HCT116 (cell line): ENCODE data around the gene WDPCP.

Source experiments
- CTCF ChIP-seq, 3 experiments: fragments of 200-600 bp in 1 of 3; sonication (generic) in 1 of 3; IDR thresholded peaks in 2 of 3; conservative IDR thresholded peaks in 1 of 3; 2 replicates each; pipeline ENCODE4 v1.5.1; 2012 to 2017; ENCODE audit warnings: low read depth in 2 of 3, low read length in 2 of 3, antibody characterized with exemption in 1 of 3, borderline replicate concordance in 1 of 3, control low read depth in 1 of 3, mild to moderate bottlenecking in 1 of 3, mixed read lengths in 1 of 3, mixed run types in 1 of 3, moderate library complexity in 1 of 3; ENCODE audit not compliant: insufficient read depth in 1 of 3
- EGR1 ChIP-seq: IDR thresholded peaks from 2 replicates; pipeline ENCODE4 v1.6.1; 2012; ENCODE audit warnings: low read depth
- POLR2AphosphoS5 ChIP-seq: IDR thresholded peaks from 2 replicates; pipeline ENCODE4 v1.6.1; 2011; ENCODE audit warnings: mild to moderate bottlenecking, low read depth, low read length, moderate library complexity
- ZFX ChIP-seq: fragments of 450-650 bp; IDR thresholded peaks from 2 replicates; pipeline ENCODE4 v1.6.1; 2017
- TF ChIP-seq, protein P1 (sequence below): IDR thresholded peaks from 2 replicates; pipeline ENCODE4 v1.6.1; 2012

DNA sequence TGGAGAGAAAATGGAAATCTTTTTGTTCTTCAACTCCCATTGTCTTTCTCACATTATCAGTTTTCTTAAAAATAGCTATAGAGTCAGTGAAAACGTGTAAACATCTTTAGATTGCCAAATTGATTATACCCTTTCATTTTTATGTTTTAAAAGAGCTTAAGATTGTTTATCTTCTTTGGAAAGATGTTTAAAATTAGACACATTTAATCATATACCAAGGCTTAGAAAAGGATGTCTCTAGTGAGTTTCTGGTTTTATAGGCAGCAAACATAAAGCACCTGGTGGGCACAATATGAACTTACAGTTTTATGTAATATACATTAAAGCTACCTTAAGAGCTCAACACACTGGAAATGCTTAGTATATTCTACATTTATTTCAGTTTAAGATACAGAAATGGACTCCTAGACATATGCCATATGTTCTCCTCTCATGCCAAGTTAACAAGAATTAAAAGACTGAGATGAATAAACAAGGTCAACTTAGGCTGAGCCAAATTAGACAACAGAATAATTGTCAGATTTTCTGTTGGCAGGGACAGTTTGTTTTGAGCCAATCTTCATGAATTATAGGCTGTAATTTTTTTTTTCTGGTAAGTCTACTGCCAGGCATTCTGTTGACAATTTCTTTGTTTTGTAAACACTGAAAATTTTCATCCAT lies 425.0 kb downstream of the WDPCP start:
- TF ChIP-seq EGR1 (no peak), ZFX (no peak), CTCF (IDR thresholded peaks at IDR 0.05 in 2 of 3, conservative IDR thresholded peaks at IDR 0.05 in 1 of 3; ENCODE audit: borderline replicate concordance in 1 of 3, insufficient read depth in 1 of 3, low read depth in 2 of 3, low read length in 2 of 3) (no peak; a peak in 1 of 6 replicates), POLR2AphosphoS5 (no peak)
- TF ChIP-seq, protein P1, sequence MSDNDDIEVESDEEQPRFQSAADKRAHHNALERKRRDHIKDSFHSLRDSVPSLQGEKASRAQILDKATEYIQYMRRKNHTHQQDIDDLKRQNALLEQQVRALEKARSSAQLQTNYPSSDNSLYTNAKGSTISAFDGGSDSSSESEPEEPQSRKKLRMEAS: no peak
